Gastrocnemius medialis (tissue), 4 donors: ENCODE data around the gene IGFBP4.

Experiments used
- POLR2A ChIP-seq, 2 donors: fragments of 450-650 bp; IDR thresholded peaks; one replicate each; pipeline ENCODE4 v1.6.1; 2017; ENCODE audit warnings: antibody characterized with exemption in 2 of 2, mild to moderate bottlenecking in 2 of 2, moderate library complexity in 2 of 2
- TF ChIP-seq, protein P1 (sequence below), 5 experiments: fragments of 450-650 bp in 3 of 5; fragments of 200-600 bp in 2 of 5; sonication (generic) in 2 of 5; IDR thresholded peaks in 4 of 5; conservative IDR thresholded peaks in 1 of 5; 1 replicate in 4 of 5; 2 replicates in 1 of 5; pipeline ENCODE4 v1.5.1; 2016 to 2019; ENCODE audit warnings: antibody characterized with exemption in 5 of 5, mild to moderate bottlenecking in 3 of 5, moderate library complexity in 3 of 5

DNA sequence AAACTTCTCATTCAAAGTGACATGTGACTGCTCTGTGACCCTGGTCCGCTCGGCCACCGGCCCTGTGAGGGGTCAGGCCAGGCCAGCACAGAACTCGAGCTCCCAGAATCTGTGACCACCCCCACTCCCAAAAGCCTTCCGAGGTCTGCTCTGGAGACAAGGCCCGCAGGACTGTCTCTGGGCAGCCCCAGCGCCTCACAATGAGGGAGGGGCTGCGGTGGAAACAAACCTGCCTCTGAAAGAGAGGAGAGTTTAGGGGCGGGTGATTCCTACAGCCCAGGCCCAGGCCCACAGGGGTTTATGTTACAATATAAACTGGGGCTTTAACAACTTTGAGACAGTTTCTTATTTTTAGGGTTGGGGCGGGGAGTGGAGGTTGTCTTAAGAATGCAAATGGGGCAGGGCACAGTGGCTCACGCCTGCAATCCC, 19.9 kb downstream of the IGFBP4 start:
- no peak for TF ChIP-seq POLR2A (IDR thresholded peaks at IDR 0.05)
- TF ChIP-seq, protein P1, sequence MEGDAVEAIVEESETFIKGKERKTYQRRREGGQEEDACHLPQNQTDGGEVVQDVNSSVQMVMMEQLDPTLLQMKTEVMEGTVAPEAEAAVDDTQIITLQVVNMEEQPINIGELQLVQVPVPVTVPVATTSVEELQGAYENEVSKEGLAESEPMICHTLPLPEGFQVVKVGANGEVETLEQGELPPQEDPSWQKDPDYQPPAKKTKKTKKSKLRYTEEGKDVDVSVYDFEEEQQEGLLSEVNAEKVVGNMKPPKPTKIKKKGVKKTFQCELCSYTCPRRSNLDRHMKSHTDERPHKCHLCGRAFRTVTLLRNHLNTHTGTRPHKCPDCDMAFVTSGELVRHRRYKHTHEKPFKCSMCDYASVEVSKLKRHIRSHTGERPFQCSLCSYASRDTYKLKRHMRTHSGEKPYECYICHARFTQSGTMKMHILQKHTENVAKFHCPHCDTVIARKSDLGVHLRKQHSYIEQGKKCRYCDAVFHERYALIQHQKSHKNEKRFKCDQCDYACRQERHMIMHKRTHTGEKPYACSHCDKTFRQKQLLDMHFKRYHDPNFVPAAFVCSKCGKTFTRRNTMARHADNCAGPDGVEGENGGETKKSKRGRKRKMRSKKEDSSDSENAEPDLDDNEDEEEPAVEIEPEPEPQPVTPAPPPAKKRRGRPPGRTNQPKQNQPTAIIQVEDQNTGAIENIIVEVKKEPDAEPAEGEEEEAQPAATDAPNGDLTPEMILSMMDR (IDR thresholded peaks at IDR 0.05 in 4 of 5, conservative IDR thresholded peaks at IDR 0.05 in 1 of 5): no peak
